K562 (cell line): ENCODE results near the gene MEIS2. TPM values are rescaled to one million over a fixed set of nuclear protein-coding genes. Genes with fewer than 3 reads are reported as not detected.

Source experiments
- ATAC-seq: fragments of 200-7000 bp; cut with Tn5 transposase; 3 replicates; pipeline ENCODE4 v1.9.1; 2020; ENCODE audit warnings: moderate library complexity
- BruUV-seq: library from RNA; stranded (reverse); fragments of 400-500 nt; replicated peaks from 2 replicates; lab custom pipeline; 2021; lab: Mats Ljungman, UMichigan
- CTCF ChIA-PET: fragments of 300-600 bp; formaldehyde crosslinking; extraction: SDS; loops from one replicate; lab custom pipeline; 2021; ENCODE audit warnings: low intra/inter-chr PET ratio; lab: Yijun Ruan, JAX
- POLR2A ChIA-PET: fragments of 300-600, 350-650 bp; sonication (Branson Sonifier 250); formaldehyde crosslinking; extraction: SDS; loops from one replicate; lab custom pipeline; 2021; ENCODE audit warnings: antibody characterized with exemption, inconsistent platforms; lab: Yijun Ruan, JAX
- DNase-seq, 4 experiments: peaks; one replicate each; pipeline versions ENCODE4 v3.0.0 to v3.0.0-alpha.2; 2011 to 2018; ENCODE audit warnings: low spot score in 3 of 4, mixed read lengths in 3 of 4; ENCODE audit errors: extremely low read depth in 1 of 4
- FAIRE-seq: peaks from 2 replicates; lab custom pipeline; 2011; peaks lifted over from hg19 to GRCh38; lab: Jason Lieb, UNC
- H2AFZ ChIP-seq: 2 replicates; pipeline ENCODE4 v1.6.0; 2011; ENCODE audit warnings: low read depth, low read length, control low read depth, inconsistent platforms
- H3K27ac ChIP-seq: fragments of 200-600 bp; 3 replicates; pipeline ENCODE4 v1.8.0; 2011; ENCODE audit warnings: low read depth, mild to moderate bottlenecking, control low read depth, inconsistent platforms, low read length, moderate library complexity, mixed read lengths; ENCODE audit errors: extremely low read depth
- H3K27me3 ChIP-seq, 2 experiments: fragments of 300-600 bp in 1 of 2; 2 replicates in 1 of 2; 3 replicates in 1 of 2; pipeline versions ENCODE4 v1.6.0 to v1.8.0; 2011; ENCODE audit warnings: inconsistent platforms in 2 of 2, low read length in 2 of 2, mild to moderate bottlenecking in 1 of 2, mixed read lengths in 1 of 2, moderate library complexity in 1 of 2; ENCODE audit not compliant: control insufficient read depth in 2 of 2, insufficient read depth in 2 of 2
- H3K36me3 ChIP-seq: fragments of 300-600 bp; 3 replicates; pipeline ENCODE4 v1.8.0; 2011; ENCODE audit warnings: mild to moderate bottlenecking, low read length, inconsistent platforms; ENCODE audit not compliant: control insufficient read depth, insufficient read depth
- H3K4me1 ChIP-seq, 2 experiments: fragments of 200-600 bp in 1 of 2; replicated peaks in 1 of 2; 2 replicates in 1 of 2; 3 replicates in 1 of 2; pipeline versions ENCODE4 v1.5.1 to v1.8.0; 2011; ENCODE audit warnings: inconsistent platforms in 2 of 2, low read length in 2 of 2, mild to moderate bottlenecking in 1 of 2, mixed read lengths in 1 of 2, moderate library complexity in 1 of 2; ENCODE audit not compliant: control insufficient read depth in 2 of 2, insufficient read depth in 2 of 2
- H3K4me2 ChIP-seq: 2 replicates; pipeline ENCODE4 v1.6.1; 2011; ENCODE audit warnings: low read length, control low read depth, inconsistent platforms, mixed read lengths; ENCODE audit not compliant: insufficient read depth
- H3K4me3 ChIP-seq: fragments of 200-600 bp; sonication (generic), shearing (Covaris generic); 2 replicates; pipeline ENCODE4 v1.5.1; 2016; ENCODE audit warnings: control low read depth, inconsistent platforms
- H3K79me2 ChIP-seq: fragments of 200-600 bp; 3 replicates; pipeline ENCODE4 v1.8.0; 2011; ENCODE audit warnings: low read length, inconsistent platforms; ENCODE audit not compliant: control insufficient read depth, insufficient read depth
- H3K9ac ChIP-seq, 2 experiments: 2 replicates each; pipeline versions ENCODE4 v1.6.0 to v1.6.1; 2011; ENCODE audit warnings: low read depth in 2 of 2, low read length in 2 of 2, control low read depth in 1 of 2, inconsistent platforms in 1 of 2, mild to moderate bottlenecking in 1 of 2, mixed read lengths in 1 of 2; ENCODE audit not compliant: insufficient read depth in 1 of 2
- H3K9me1 ChIP-seq: one replicate; pipeline ENCODE4 v1.6.0; 2011; ENCODE audit warnings: inconsistent platforms, mild to moderate bottlenecking, low read length, moderate library complexity; ENCODE audit not compliant: control insufficient read depth, insufficient read depth
- H3K9me3 ChIP-seq: replicated peaks from 2 replicates; pipeline ENCODE4 v1.5.1; 2011; ENCODE audit warnings: low read depth, low read length, inconsistent platforms; ENCODE audit not compliant: control insufficient read depth, insufficient read depth
- H4K20me1 ChIP-seq: replicated peaks from 2 replicates; pipeline ENCODE4 v1.6.1; 2011; ENCODE audit warnings: low read length, inconsistent platforms, mixed read lengths; ENCODE audit not compliant: control insufficient read depth, insufficient read depth
- ARID4B ChIP-seq: sonication (generic); formaldehyde crosslinking; IDR thresholded peaks from 2 replicates; pipeline ENCODE4 v1.8.0; 2022; ENCODE audit warnings: mild to moderate bottlenecking, missing genetic modification reagents
- BDP1 ChIP-seq: IDR thresholded peaks from 3 replicates; pipeline ENCODE4 v1.6.1; 2011; ENCODE audit not compliant: insufficient read length, insufficient read depth
- CREB3L1 ChIP-seq: fragments of 450-650 bp; IDR thresholded peaks from 2 replicates; pipeline ENCODE4 v1.6.1; 2014; ENCODE audit warnings: low read depth, mild to moderate bottlenecking, moderate library complexity, borderline replicate concordance
- TAF7 ChIP-seq: fragments of 450-650 bp; IDR thresholded peaks from 2 replicates; pipeline ENCODE4 v1.6.1; 2016; ENCODE audit warnings: missing genetic modification characterization, missing compliant biosample characterization
- ZNF165 ChIP-seq: fragments of 250-450 bp; sonication (Bioruptor Pico); IDR thresholded peaks from 2 replicates; pipeline ENCODE4 v1.4.0; 2020; ENCODE audit warnings: borderline replicate concordance
- ZNF197 ChIP-seq: fragments of 200-800 bp; sonication (Bioruptor generic); IDR thresholded peaks from 2 replicates; pipeline ENCODE4 v1.6.1; 2016; ENCODE audit warnings: low read depth, missing genetic modification characterization, missing compliant biosample characterization
- ZNF253 ChIP-seq: fragments of 250-450 bp; sonication (Bioruptor Pico); conservative IDR thresholded peaks from 2 replicates; pipeline ENCODE4 v1.6.1; 2021; ENCODE audit warnings: mild to moderate bottlenecking
- WGBS: fragments of 100-300 bp; shearing (Covaris generic); methylation state at CpG from one replicate; pipeline ENCODE4 v1.1.6; 2016; ENCODE audit warnings: low coverage, mixed read lengths; ENCODE audit not compliant: insufficient coverage; ENCODE audit errors: missing lambda C conversion rate; 5-methylcytosine and 5-hydroxymethylcytosine counted together
- in situ Hi-C: fragments of 300-500 bp; cut with MboI; formaldehyde crosslinking; loops from 4 replicates; pipeline ENCODE4 v1.15.0; 2018; ENCODE audit warnings: inconsistent platforms, mixed read lengths
- intact Hi-C: fragments of 100-400 bp; cut with micrococcal nuclease; formaldehyde crosslinking; loops from 2 replicates; pipeline ENCODE4 v1.14.2; 2022
- polyA plus RNA-seq, 8 experiments: library from polyadenylated mRNA; depleted of rRNA in 4 of 8; stranded (reverse) in 5 of 8; unstranded in 3 of 8; fragments of >200 nt; fragmentation: Nextera tagmentation in 2 of 8; fragmentation: Illumina TruSeq in 1 of 8; extraction: Ambion mirVana in 2 of 8; extraction: Trizol in 1 of 8; gene quantifications; 2 replicates each; pipeline versions ENCODE4 v1.2.1 to v1.2.3, GENCODE V29; 2011 to 2014; ENCODE audit warnings: inconsistent platforms in 1 of 8, missing spikeins in 1 of 8
- total RNA-seq, 7 experiments: library from RNA; depleted of rRNA in 6 of 7; stranded (reverse); fragments of >200 nt in 6 of 7; fragmentation: Illumina TruSeq in 2 of 7; extraction: Trizol in 2 of 7; gene quantifications; 2 replicates each; pipeline versions ENCODE4 v1.2.1 to v1.2.3, GENCODE V29; 2011 to 2021; ENCODE audit warnings: low replicate concordance in 1 of 7
- TF ChIP-seq, protein P1 (sequence below): fragments of 250-450 bp; sonication (Bioruptor Pico); IDR thresholded peaks from 2 replicates; pipeline ENCODE4 v1.4.0; 2020; ENCODE audit warnings: mild to moderate bottlenecking, moderate library complexity

MEIS2 gene
- total and polyA plus RNA-seq, 9 of the 15 experiments (the other 6 are each of a cell fraction or from before 2014, with no cell fraction given), result 7.5 to 64.2 (median 22.3) TPM

DNA sequence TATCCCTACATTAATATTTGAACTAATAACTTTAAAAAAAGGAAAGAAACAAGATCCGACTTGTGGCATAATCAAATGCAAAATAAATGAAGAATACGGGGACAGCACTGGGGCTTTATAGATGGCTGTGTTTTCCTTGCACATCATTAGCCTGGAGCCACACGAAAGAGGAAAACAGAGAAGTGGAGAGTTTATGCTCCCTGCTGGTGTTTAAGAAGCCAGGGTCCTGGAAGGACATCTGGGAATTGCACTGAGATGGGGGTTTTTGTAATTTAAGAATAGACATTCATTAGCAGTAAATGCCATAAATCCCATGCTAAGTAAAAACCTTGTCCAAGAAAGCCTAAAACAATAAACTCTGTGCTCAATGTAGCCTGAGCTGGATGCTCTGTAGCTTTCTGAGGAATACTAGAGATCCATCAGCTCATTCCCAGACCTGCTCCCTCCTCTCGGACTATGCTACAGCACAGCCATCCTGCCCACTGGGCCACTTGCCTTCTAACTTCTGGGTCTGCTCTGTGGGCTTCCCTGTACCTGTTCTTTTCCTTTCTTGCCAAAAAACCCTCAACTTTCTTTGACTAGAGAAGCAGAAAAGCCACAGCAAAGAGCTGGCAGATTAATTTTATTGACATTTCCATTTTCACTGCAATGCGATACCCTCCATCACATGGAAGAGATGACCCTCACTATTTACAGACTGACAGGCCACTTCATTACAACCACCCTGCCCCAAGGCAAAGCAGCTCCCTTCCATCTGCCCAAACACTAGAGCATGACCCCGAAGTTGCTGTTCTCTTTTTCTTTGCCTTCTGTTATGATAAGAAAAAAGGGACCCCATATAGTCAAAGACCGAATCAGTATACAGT, 62.3 kb downstream of the MEIS2 start:
- no peak overlapping the region for H3K27ac ChIP-seq
- no peak for ATAC-seq
- in situ Hi-C loops, result no loop called here

More for the DNA sequence above, 62.3 kb downstream of the MEIS2 start:
- H3K4me3 ChIP-seq, result no peak overlapping the region
- ChIA-PET CTCF (no interaction called here), POLR2A (no interaction called here)
- FAIRE-seq (no peak), DNase-seq (no peak)
- TF ChIP-seq ZNF165 (CRISPR knock-in tag) (no peak), ZNF253 (CRISPR knock-in tag) (no peak), BDP1 (no peak), CREB3L1 (no peak), TAF7 (no peak), ZNF197 (CRISPR knock-in tag) (no peak), ARID4B (no peak)
- TF ChIP-seq, protein P1, sequence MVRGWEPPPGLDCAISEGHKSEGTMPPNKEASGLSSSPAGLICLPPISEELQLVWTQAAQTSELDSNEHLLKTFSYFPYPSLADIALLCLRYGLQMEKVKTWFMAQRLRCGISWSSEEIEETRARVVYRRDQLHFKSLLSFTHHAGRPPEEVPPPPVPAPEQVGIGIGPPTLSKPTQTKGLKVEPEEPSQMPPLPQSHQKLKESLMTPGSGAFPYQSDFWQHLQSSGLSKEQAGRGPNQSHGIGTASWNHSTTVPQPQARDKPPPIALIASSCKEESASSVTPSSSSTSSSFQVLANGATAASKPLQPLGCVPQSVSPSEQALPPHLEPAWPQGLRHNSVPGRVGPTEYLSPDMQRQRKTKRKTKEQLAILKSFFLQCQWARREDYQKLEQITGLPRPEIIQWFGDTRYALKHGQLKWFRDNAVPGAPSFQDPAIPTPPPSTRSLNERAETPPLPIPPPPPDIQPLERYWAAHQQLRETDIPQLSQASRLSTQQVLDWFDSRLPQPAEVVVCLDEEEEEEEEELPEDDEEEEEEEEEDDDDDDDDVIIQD (CRISPR knock-in tag), result no peak
- H3K9me1 ChIP-seq, result no peaks in the 10 kb centered on the region
- no peak overlapping the region for H3K4me2 ChIP-seq
- no peaks in the 10 kb centered on the region for H4K20me1 ChIP-seq
- no peak overlapping the region for H3K9ac ChIP-seq
- H2AFZ ChIP-seq, result no peak overlapping the region
- 85% methylated on average over 7 of the region's 7 CpGs for WGBS
- H3K79me2 ChIP-seq, result no peaks in the 10 kb centered on the region
- no peaks in the 10 kb centered on the region for H3K4me1 ChIP-seq
- peaks cover 60% of the 10 kb centered on the region for H3K36me3 ChIP-seq
- no peaks in the 10 kb centered on the region for H3K27me3 ChIP-seq
- no peaks in the 10 kb centered on the region for H3K9me3 ChIP-seq
- intact Hi-C loops, result no loop called here
- no TSS peak for BruUV-seq
